ENCODE measurements around the gene SNX22.

The SNX22 gene

DNA sequence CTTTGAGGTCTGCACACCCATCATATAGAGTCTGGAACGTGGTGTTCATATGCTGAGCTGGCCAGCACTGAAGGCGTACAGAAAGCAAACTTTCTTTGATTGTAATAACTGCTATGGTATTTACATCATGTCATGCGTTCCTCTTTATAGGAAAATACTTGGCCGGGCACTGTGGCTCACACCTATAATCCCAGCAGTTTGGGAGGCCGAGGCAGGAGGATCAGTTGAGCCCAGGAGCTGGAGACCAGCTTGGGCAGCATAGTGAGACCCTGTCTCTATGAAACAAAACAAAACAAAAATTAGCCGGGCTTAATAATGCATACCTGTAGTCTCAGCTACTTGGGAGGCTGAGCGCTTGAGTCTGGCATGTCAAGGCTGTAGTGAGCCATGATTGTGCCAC lies 3.4 kb upstream of the SNX22 start:
- CTCF ChIA-PET: interaction anchor here (1.4 kb wide), 1 partner anchor 16 kb away, joined by 4 read pairs; no protein-coding TSS in a partner anchor
- H3K27ac ChIP-seq: no peak overlapping the region
- POLR2A ChIA-PET (ENCODE audit: low non-redundant PET): no interaction called here
- no peak for DNase-seq (ENCODE audit: low spot score)
- TF ChIP-seq, protein P1, sequence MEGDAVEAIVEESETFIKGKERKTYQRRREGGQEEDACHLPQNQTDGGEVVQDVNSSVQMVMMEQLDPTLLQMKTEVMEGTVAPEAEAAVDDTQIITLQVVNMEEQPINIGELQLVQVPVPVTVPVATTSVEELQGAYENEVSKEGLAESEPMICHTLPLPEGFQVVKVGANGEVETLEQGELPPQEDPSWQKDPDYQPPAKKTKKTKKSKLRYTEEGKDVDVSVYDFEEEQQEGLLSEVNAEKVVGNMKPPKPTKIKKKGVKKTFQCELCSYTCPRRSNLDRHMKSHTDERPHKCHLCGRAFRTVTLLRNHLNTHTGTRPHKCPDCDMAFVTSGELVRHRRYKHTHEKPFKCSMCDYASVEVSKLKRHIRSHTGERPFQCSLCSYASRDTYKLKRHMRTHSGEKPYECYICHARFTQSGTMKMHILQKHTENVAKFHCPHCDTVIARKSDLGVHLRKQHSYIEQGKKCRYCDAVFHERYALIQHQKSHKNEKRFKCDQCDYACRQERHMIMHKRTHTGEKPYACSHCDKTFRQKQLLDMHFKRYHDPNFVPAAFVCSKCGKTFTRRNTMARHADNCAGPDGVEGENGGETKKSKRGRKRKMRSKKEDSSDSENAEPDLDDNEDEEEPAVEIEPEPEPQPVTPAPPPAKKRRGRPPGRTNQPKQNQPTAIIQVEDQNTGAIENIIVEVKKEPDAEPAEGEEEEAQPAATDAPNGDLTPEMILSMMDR (conservative IDR thresholded peaks at IDR 0.05; ENCODE audit: low read depth): no peak

DNA sequence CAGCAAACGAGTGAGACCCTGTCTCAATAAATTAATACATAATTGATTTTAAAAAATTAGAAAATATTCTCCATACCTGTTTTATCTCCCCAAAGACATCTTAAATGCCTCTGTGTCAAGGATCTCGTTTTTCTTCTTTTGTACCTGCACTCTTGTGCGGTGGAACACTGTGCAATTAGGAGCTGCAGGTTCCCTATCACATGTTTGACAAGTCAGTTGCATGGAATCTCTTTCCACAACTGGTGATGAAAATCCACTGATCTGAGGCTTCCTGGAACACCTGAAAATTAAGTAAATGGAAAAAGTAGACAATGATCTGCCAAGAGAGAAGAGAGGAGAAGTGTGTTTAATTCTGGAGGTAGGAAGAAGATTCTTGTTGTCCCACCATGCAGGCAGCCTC lies 3.0 kb upstream of the SNX22 start:
- DNase-seq (ENCODE audit: low spot score): no peak
- TF ChIP-seq, protein P1 (conservative IDR thresholded peaks at IDR 0.05; ENCODE audit: low read depth): no peak
- CTCF ChIA-PET: no interaction called here
- POLR2A ChIA-PET (ENCODE audit: low non-redundant PET): no interaction called here
- H3K27ac ChIP-seq: no peak overlapping the region

DNA sequence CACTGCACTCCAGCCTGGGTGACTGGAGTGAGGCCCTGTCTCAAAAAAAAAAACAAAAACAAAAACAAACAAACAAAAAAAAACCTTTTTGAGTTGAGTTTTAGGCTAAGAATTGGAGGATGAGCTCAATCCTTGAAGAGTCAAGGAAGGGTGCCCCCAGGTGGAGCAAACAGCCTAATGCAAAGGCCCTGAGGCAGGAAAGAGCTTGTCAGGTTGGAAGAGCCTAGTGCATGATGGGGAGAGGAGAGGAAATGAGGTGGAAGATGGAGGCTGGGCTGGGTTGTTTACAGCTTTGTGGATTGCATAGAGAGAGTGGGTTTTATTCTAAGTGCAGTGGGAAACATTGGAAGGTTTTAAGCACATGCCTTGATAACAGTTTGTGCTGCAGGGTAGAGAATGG lies 2.1 kb upstream of the SNX22 start:
- no peak overlapping the region for H3K27ac ChIP-seq
- TF ChIP-seq, protein P1 (conservative IDR thresholded peaks at IDR 0.05; ENCODE audit: low read depth): no peak
- no peak for DNase-seq (ENCODE audit: low spot score)
- POLR2A ChIA-PET (ENCODE audit: low non-redundant PET): no interaction called here
- CTCF ChIA-PET: interaction anchor here (0.6 to 1.0 kb wide), 5 partner anchors 11 to 915 kb away, joined by 4 to 9 read pairs (median 5); partner anchors contain the start of gene PPIB

DNA sequence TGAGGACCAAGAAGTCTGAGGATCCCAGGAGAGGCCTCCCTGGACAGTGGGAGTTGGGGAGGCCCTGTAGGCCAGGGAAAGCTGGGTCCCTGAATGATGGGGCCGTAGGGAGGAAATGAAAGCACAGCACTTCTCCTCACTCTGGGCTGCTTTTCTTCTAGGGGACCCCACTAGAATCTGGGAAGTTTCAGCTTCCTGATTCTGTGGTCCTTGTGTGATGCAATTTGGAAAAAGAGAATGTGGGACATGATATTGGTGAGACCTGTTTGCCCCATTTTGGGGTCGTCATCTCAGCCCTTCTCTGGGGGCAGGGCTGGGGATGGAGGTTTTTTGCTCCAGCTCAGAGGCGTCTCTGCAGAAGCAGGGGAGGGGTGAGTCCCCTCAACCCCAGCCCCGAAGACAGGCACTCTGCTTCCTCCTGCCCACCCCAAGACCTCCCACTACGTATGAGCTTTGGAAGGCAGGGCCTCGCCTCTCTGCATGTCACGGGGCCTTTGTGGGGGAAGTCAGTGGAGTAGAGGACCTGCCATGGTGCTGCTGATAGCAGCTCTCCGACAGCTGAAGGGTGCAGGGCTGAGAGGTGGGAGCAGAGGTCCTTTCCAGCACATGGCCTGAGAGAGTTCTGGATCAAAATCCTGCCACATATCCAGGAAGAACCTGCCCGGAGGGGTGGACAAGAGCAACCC lies 1.5 kb upstream of the SNX22 start:
- POLR2A ChIA-PET (ENCODE audit: low non-redundant PET): no interaction called here
- no peak for DNase-seq (ENCODE audit: low spot score)
- CTCF ChIA-PET: interaction anchor here (0.6 to 1.0 kb wide), 3 partner anchors 13 to 848 kb away, joined by 4 to 9 read pairs (median 5); partner anchors contain the start of gene PPIB

DNA sequence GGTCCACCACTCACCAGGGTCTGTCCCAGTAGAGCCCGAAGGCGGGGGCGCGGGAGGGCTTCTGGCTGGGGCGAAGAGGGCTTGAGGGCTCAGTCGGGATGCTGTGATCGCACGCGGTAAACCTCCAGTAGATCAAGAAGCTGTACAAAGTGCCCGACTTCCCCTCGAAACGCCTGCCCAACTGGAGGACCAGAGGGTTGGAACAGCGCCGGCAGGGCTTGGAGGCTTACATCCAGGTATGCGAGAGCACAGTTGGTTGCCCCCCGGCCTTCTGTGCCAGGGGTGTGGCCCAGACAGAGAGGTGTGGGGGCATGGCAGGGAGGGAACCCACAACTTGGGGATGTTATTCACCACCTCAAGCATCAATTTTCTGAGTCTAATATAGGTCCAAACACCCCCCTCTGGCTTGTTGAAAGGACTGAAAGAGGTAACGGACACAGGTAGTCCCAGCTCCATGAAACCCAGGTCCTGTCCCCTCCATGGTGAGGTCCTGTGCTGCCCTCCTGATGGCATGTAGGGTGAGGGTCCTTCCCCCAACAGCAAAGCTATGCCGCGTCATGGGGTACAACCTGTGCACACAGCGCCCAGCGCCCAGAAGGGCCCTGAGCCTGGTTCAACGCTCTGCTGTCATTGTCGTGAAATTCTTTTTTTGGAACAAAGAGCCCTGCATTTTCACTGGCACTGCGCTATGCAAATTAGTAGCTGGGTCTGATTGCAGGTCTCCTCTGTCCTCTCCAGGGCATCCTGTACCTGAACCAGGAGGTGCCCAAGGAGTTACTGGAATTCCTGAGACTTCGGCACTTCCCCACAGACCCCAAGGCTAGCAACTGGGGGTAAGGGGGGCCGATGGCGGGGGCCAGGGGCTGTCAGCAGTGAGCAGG lies 1.2 kb downstream of the SNX22 start:
- TF ChIP-seq, protein P1 (conservative IDR thresholded peaks at IDR 0.05; ENCODE audit: low read depth): no peak
- CTCF ChIA-PET: interaction anchor here (0.6 to 1.7 kb wide), 17 partner anchors 8 to 648 kb away, joined by 3 to 9 read pairs (median 4); no protein-coding TSS in a partner anchor
- no peak for DNase-seq (ENCODE audit: low spot score)
- POLR2A ChIA-PET (ENCODE audit: low non-redundant PET): interaction anchor here (0.6 to 1.2 kb wide), 2 partner anchors 10 to 680 kb away, joined by 3 to 4 read pairs; partner anchors contain the start of gene PPIB
- H3K27ac ChIP-seq: peak overlapping the region; percentile 77

More for the DNA sequence above, 1.5 kb upstream of the SNX22 start:
- H3K27ac ChIP-seq: no peak overlapping the region
- TF ChIP-seq, protein P1 (conservative IDR thresholded peaks at IDR 0.05; ENCODE audit: low read depth): no peak
